ENCODE data around the gene HCFC2. TPM values are rescaled to one million over a fixed set of nuclear protein-coding genes. Genes with fewer than 3 reads are reported as not detected.

Gene HCFC2
- total and polyA plus RNA-seq, 10 donors: 4.3 to 18.6 (median 16.6) TPM

- Histone ChIP-seq H3K9me3 (no peaks in the 10 kb centered on the region), H3K4me3 (peak overlapping the region in 5 of 8 donors; percentile 7 to 53 (median 15)), H3K27me3 (replicated peaks in 1 of 7) (peaks cover 0 to 41% (median 26%) of the 10 kb centered on the region in 7 donors), H3K27ac (no peak overlapping the region), H3K36me3 (no peaks in the 10 kb centered on the region), H3K4me1 (peaks cover 0 to 12% (median 9%) of the 10 kb centered on the region in 6 donors)
- WGBS, 5 donors: 39 to 49% (median 40%) methylated on average over 9 of the region's 9 CpGs
- no peak for TF ChIP-seq POLR2AphosphoS5 (IDR thresholded peaks at IDR 0.05)
- no peak for TF ChIP-seq CTCF (IDR thresholded peaks at IDR 0.05 in 8 of 11, conservative IDR thresholded peaks at IDR 0.05 in 3 of 11)
- TF ChIP-seq POLR2A (IDR thresholded peaks at IDR 0.05): no peak
- intact Hi-C loops (cut with DNase I; ENCODE audit: low total_unique reads): no loop called here
- DNase-seq: no peak
Measured at GRCh38 chr12:104049278-104049902, 14.9 kb upstream of the HCFC2 start.

- intact Hi-C loops (cut with DNase I; ENCODE audit: low total_unique reads): no loop called here
- TF ChIP-seq CTCF (IDR thresholded peaks at IDR 0.05 in 8 of 11, conservative IDR thresholded peaks at IDR 0.05 in 3 of 11) (no peak), POLR2AphosphoS5 (IDR thresholded peaks at IDR 0.05) (no peak), POLR2A (IDR thresholded peaks at IDR 0.05) (no peak)
- 2 to 6% (median 4%) methylated on average over 20 to 24 of the region's 24 CpGs for WGBS, 5 donors
- Histone ChIP-seq H3K4me1 (peaks cover 0 to 12% (median 9%) of the 10 kb centered on the region in 6 donors), H3K4me3 (peak within 1 kb of the TSS in 5 of 8 donors; percentile 7 to 53 (median 15)), H3K36me3 (no peaks in the 10 kb centered on the region), H3K27ac (no peak within 1 kb of the TSS), H3K9me3 (no peaks in the 10 kb centered on the region), H3K27me3 (replicated peaks in 1 of 7) (peaks cover 0 to 41% (median 26%) of the 10 kb centered on the region in 7 donors)
- no peak for DNase-seq
Measured at GRCh38 chr12:104049903-104050356, 14.4 kb upstream of the HCFC2 start, which contains the start of gene GLT8D2. TSS of gene GLT8D2 (minus strand) at chr12:104050187. CDS start at chr12:104019648, 30,539 bp downstream.

GRCh38 chr12:104050436-104050835, 13.9 kb upstream of the HCFC2 start:
- Histone ChIP-seq H3K27ac (no peak overlapping the region), H3K4me1 (peaks cover 0 to 12% (median 9%) of the 10 kb centered on the region in 6 donors)
- TF ChIP-seq CTCF (IDR thresholded peaks at IDR 0.05 in 8 of 11, conservative IDR thresholded peaks at IDR 0.05 in 3 of 11): no peak
- no peak for TF ChIP-seq POLR2A (IDR thresholded peaks at IDR 0.05)

GRCh38 chr12:104054681-104055346, 9.5 kb upstream of the HCFC2 start:
- TF ChIP-seq POLR2AphosphoS5 (IDR thresholded peaks at IDR 0.05) (no peak), POLR2A (IDR thresholded peaks at IDR 0.05) (no peak), CTCF (IDR thresholded peaks at IDR 0.05 in 8 of 11, conservative IDR thresholded peaks at IDR 0.05 in 3 of 11) (no peak)
- WGBS, 5 donors: 63 to 81% (median 74%) methylated on average over 4 of the region's 4 CpGs
- intact Hi-C loops (cut with DNase I; ENCODE audit: low total_unique reads): loop anchor here (5.0 kb wide), 1 partner anchor 52 kb away; no protein-coding TSS in a partner anchor

More at GRCh38 chr12:104050436-104050835, 13.9 kb upstream of the HCFC2 start:
- no peak for DNase-seq
- H3K36me3 ChIP-seq: no peaks in the 10 kb centered on the region
- intact Hi-C loops (cut with DNase I; ENCODE audit: low total_unique reads): no loop called here
- no peaks in the 10 kb centered on the region for H3K9me3 ChIP-seq
- H3K4me3 ChIP-seq: peak overlapping the region in 4 of 8 donors; percentile 7 to 53 (median 20)
- H3K27me3 ChIP-seq (replicated peaks in 1 of 7): peaks cover 0 to 41% (median 26%) of the 10 kb centered on the region in 7 donors
- WGBS, 5 donors: 42 to 65% (median 57%) methylated on average over 3 of the region's 3 CpGs

More at GRCh38 chr12:104054681-104055346, 9.5 kb upstream of the HCFC2 start:
- Histone ChIP-seq H3K27ac (no peak overlapping the region), H3K4me3 (no peak overlapping the region), H3K36me3 (no peaks in the 10 kb centered on the region), H3K4me1 (peaks cover 0 to 11% (median 7%) of the 10 kb centered on the region in 6 donors), H3K27me3 (replicated peaks in 1 of 7) (peaks cover 0 to 33% (median 20%) of the 10 kb centered on the region in 7 donors), H3K9me3 (peaks cover 0 to 7% (median 0%) of the 10 kb centered on the region in 8 donors)
- DNase-seq: no peak
